Sigmoid colon (tissue), 4 donors: ENCODE measurements around the gene SLC17A3.

Experiments
- POLR2A ChIP-seq, 2 donors: fragments of 450-650 bp; IDR thresholded peaks; one replicate each; pipeline ENCODE4 v1.6.1; 2016; ENCODE audit warnings: antibody characterized with exemption in 2 of 2, mild to moderate bottlenecking in 2 of 2, moderate library complexity in 2 of 2
- POLR2AphosphoS5 ChIP-seq, 4 donors: sonication (generic); formaldehyde crosslinking; IDR thresholded peaks; one replicate each; pipeline ENCODE4 v1.6.1; 2017; ENCODE audit warnings: antibody characterized with exemption in 4 of 4
- TF ChIP-seq, protein P1 (sequence below), 4 experiments: fragments of 450-650 bp in 3 of 4; fragments of 200-600 bp in 1 of 4; IDR thresholded peaks; one replicate each; pipeline ENCODE4 v1.5.1; 2016 to 2019; ENCODE audit warnings: antibody characterized with exemption in 4 of 4, mild to moderate bottlenecking in 3 of 4, moderate library complexity in 2 of 4

GRCh38 chr6:25874822-25875562 lies 949 bp upstream of the SLC17A3 start:
- no peak for TF ChIP-seq POLR2AphosphoS5 (IDR thresholded peaks at IDR 0.05)
- TF ChIP-seq POLR2A (IDR thresholded peaks at IDR 0.05) = no peak
- TF ChIP-seq, protein P1, sequence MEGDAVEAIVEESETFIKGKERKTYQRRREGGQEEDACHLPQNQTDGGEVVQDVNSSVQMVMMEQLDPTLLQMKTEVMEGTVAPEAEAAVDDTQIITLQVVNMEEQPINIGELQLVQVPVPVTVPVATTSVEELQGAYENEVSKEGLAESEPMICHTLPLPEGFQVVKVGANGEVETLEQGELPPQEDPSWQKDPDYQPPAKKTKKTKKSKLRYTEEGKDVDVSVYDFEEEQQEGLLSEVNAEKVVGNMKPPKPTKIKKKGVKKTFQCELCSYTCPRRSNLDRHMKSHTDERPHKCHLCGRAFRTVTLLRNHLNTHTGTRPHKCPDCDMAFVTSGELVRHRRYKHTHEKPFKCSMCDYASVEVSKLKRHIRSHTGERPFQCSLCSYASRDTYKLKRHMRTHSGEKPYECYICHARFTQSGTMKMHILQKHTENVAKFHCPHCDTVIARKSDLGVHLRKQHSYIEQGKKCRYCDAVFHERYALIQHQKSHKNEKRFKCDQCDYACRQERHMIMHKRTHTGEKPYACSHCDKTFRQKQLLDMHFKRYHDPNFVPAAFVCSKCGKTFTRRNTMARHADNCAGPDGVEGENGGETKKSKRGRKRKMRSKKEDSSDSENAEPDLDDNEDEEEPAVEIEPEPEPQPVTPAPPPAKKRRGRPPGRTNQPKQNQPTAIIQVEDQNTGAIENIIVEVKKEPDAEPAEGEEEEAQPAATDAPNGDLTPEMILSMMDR (IDR thresholded peaks at IDR 0.05) = no peak
